Measurements from ENCODE around the gene KASH5.

Gene KASH5

GRCh38 chr19:49413348-49413747, 25.3 kb downstream of the KASH5 start:
- no peaks in the 10 kb centered on the region for H3K36me3 ChIP-seq
- no peak overlapping the region for H3K27ac ChIP-seq
- H3K9me3 ChIP-seq (ENCODE audit: severe bottlenecking), result no peaks in the 10 kb centered on the region
- no peak for DNase-seq
- no peaks in the 10 kb centered on the region for H3K27me3 ChIP-seq (ENCODE audit: insufficient read depth, low read depth, severe bottlenecking)
- TF ChIP-seq CTCF (IDR thresholded peaks at IDR 0.05; ENCODE audit: low read depth, low read length), result no peak
- H3K4me3 ChIP-seq (ENCODE audit: low read depth, low read length), result no peak overlapping the region

- DNase-seq, result no peak
- H3K27ac ChIP-seq, result no peak overlapping the region
These were observed 26.2 kb downstream of the KASH5 start for GRCh38 chr19:49414256-49414655.

GRCh38 chr19:49415102-49415809, 27.2 kb downstream of the KASH5 start:
- H3K27me3 ChIP-seq (ENCODE audit: insufficient read depth, low read depth, severe bottlenecking), result no peaks in the 10 kb centered on the region
- no peaks in the 10 kb centered on the region for H3K36me3 ChIP-seq
- H3K4me3 ChIP-seq (ENCODE audit: low read depth, low read length), result no peak overlapping the region
- no peak for DNase-seq
- no peak for TF ChIP-seq CTCF (IDR thresholded peaks at IDR 0.05; ENCODE audit: low read depth, low read length)
- H3K27ac ChIP-seq, result no peak overlapping the region; the same call in 1 of the 2 replicates
- no peaks in the 10 kb centered on the region for H3K9me3 ChIP-seq (ENCODE audit: severe bottlenecking)

More at GRCh38 chr19:49414256-49414655, 26.2 kb downstream of the KASH5 start:
- H3K27me3 ChIP-seq (ENCODE audit: insufficient read depth, low read depth, severe bottlenecking), result no peaks in the 10 kb centered on the region
- no peak for TF ChIP-seq CTCF (IDR thresholded peaks at IDR 0.05; ENCODE audit: low read depth, low read length)
- H3K9me3 ChIP-seq (ENCODE audit: severe bottlenecking), result no peaks in the 10 kb centered on the region
- H3K36me3 ChIP-seq, result no peaks in the 10 kb centered on the region
- no peak overlapping the region for H3K4me3 ChIP-seq (ENCODE audit: low read depth, low read length)

GRCh38 chr19:49415810-49416200, 27.8 kb downstream of the KASH5 start:
- no peak for DNase-seq
- Histone ChIP-seq H3K9me3 (ENCODE audit: severe bottlenecking) (no peaks in the 10 kb centered on the region), H3K36me3 (no peaks in the 10 kb centered on the region), H3K27me3 (ENCODE audit: insufficient read depth, low read depth, severe bottlenecking) (no peaks in the 10 kb centered on the region), H3K27ac (no peak overlapping the region; the same call in 1 of the 2 replicates), H3K4me3 (ENCODE audit: low read depth, low read length) (no peak overlapping the region)
- no peak for TF ChIP-seq CTCF (IDR thresholded peaks at IDR 0.05; ENCODE audit: low read depth, low read length)

- Histone ChIP-seq H3K27me3 (ENCODE audit: insufficient read depth, low read depth, severe bottlenecking) (no peaks in the 10 kb centered on the region), H3K9me3 (ENCODE audit: severe bottlenecking) (no peaks in the 10 kb centered on the region), H3K4me3 (ENCODE audit: low read depth, low read length) (no peak overlapping the region), H3K36me3 (no peaks in the 10 kb centered on the region), H3K27ac (peak overlapping the region; percentile 73)
- no peak for TF ChIP-seq CTCF (IDR thresholded peaks at IDR 0.05; ENCODE audit: low read depth, low read length)
- peak; percentile 74 for DNase-seq
These were observed 29.0 kb downstream of the KASH5 start for GRCh38 chr19:49417088-49417487.

- Histone ChIP-seq H3K9me3 (ENCODE audit: severe bottlenecking) (no peaks in the 10 kb centered on the region), H3K27ac (peak overlapping the region; percentile 73), H3K4me3 (ENCODE audit: low read depth, low read length) (no peak overlapping the region), H3K27me3 (ENCODE audit: insufficient read depth, low read depth, severe bottlenecking) (no peaks in the 10 kb centered on the region), H3K36me3 (no peaks in the 10 kb centered on the region)
- DNase-seq, result no peak
- no peak for TF ChIP-seq CTCF (IDR thresholded peaks at IDR 0.05; ENCODE audit: low read depth, low read length)
These were observed 30.5 kb downstream of the KASH5 start for GRCh38 chr19:49418511-49418910.

All from WERI-Rb-1 (cell line).